Mucosa of descending colon (tissue), 3 donors: ENCODE measurements around the gene DMRT1. TPM values are rescaled to one million over a fixed set of nuclear protein-coding genes. Genes with fewer than 3 reads are reported as not detected.
A peak's percentile ranks its signal among the peaks of the same experiment; 100 is the strongest.

ENCODE experiments used
- ATAC-seq: fragments of 200-7000 bp; cut with Tn5 transposase; one replicate; pipeline ENCODE4 v1.9.1; 2020; ENCODE audit warnings: mild to moderate bottlenecking, moderate library complexity
- DNase-seq, 3 donors: peaks; one replicate each; pipeline ENCODE4 v3.0.0-alpha.2; 2020
- H3K36me3 ChIP-seq: fragments of 200-600 bp; one replicate; pipeline ENCODE4 v1.8.0; 2021; ENCODE audit warnings: low read depth, mild to moderate bottlenecking
- H3K4me1 ChIP-seq: fragments of 200-600 bp; one replicate; pipeline ENCODE4 v1.8.0; 2021; ENCODE audit warnings: low read depth, mild to moderate bottlenecking
- H3K4me3 ChIP-seq: fragments of 200-600 bp; one replicate; pipeline ENCODE4 v1.8.0; 2021; ENCODE audit warnings: mild to moderate bottlenecking
- H3K9me3 ChIP-seq: fragments of 200-600 bp; one replicate; pipeline ENCODE4 v1.8.0; 2021; ENCODE audit warnings: mild to moderate bottlenecking
- intact Hi-C, 2 donors: fragments of 100-400 bp; cut with DNase I in 1 of 2; cut with micrococcal nuclease in 1 of 2; formaldehyde crosslinking; loops; one replicate each; pipeline versions ENCODE4 v1.11.0 to v1.11.1; 2022; cut with DNase I, micrococcal nuclease
- total RNA-seq, 3 donors: library from RNA; stranded (reverse); fragmentation: NEBNext Ultra II Directional in 2 of 3; extraction: Animal tissue kit (Norgen Biotek cat#: 25700) in 2 of 3; gene quantifications; one replicate each; pipeline versions ENCODE4 v1.2.1 to v1.2.4, GENCODE V29; 2021 to 2023
- TF ChIP-seq, protein P1 (sequence below): fragments of 200-600 bp; IDR thresholded peaks from one replicate; pipeline ENCODE4 v1.8.0; 2022; ENCODE audit warnings: antibody characterized with exemption, mild to moderate bottlenecking
- donor health status: DM: no; HTN: no; CAD: no; lungs with moderate emphysema.
- donor health status: DM: no; HTN: no; CAD: no.
- donor health status: DM: no; HTN: yes; CAD: no.

Gene DMRT1
- total RNA-seq, 3 donors from 2014 or later: not detected

DNA sequence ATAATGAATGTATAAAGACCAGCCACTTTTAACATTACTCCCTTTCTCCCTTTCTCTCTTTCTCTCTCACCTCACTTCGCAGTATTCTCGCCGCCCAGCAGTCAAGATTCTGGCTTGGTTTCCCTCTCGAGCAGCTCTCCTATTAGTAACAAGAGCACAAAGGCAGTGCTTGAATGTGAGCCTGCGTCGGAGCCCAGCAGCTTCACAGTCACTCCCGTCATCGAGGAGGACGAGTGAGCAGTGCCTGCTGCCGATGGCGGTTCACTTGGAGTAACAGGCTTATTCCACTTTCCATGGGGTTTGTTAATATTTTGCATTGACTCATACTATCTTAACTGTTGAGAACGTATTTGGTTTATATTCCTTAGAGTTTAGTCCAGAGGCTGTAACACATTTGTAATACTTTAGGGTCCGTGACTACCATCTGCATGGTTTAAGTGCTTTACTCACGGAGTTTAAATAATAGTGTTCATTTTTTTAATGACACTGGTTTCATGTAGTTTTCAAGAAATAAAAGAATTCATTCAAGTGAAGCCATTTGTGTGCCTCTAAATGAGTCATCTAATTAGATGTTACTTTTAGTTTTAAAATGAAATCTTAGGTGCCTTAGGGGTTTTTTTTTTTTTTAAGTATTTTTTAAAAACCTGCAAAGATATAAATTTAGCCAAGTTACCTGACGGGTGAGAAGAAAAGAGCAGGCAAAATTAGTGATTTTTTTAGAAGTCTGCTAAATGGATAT lies 126.6 kb downstream of the DMRT1 start:
- Histone ChIP-seq H3K36me3 (no peaks in the 10 kb centered on the region), H3K4me3 (no peak overlapping the region), H3K9me3 (no peaks in the 10 kb centered on the region), H3K4me1 (peaks cover 24% of the 10 kb centered on the region)
- intact Hi-C loops: no loop called here
- TF ChIP-seq, protein P1, sequence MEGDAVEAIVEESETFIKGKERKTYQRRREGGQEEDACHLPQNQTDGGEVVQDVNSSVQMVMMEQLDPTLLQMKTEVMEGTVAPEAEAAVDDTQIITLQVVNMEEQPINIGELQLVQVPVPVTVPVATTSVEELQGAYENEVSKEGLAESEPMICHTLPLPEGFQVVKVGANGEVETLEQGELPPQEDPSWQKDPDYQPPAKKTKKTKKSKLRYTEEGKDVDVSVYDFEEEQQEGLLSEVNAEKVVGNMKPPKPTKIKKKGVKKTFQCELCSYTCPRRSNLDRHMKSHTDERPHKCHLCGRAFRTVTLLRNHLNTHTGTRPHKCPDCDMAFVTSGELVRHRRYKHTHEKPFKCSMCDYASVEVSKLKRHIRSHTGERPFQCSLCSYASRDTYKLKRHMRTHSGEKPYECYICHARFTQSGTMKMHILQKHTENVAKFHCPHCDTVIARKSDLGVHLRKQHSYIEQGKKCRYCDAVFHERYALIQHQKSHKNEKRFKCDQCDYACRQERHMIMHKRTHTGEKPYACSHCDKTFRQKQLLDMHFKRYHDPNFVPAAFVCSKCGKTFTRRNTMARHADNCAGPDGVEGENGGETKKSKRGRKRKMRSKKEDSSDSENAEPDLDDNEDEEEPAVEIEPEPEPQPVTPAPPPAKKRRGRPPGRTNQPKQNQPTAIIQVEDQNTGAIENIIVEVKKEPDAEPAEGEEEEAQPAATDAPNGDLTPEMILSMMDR: no peak
- DNase-seq (no peak), ATAC-seq (no peak)

DNA sequence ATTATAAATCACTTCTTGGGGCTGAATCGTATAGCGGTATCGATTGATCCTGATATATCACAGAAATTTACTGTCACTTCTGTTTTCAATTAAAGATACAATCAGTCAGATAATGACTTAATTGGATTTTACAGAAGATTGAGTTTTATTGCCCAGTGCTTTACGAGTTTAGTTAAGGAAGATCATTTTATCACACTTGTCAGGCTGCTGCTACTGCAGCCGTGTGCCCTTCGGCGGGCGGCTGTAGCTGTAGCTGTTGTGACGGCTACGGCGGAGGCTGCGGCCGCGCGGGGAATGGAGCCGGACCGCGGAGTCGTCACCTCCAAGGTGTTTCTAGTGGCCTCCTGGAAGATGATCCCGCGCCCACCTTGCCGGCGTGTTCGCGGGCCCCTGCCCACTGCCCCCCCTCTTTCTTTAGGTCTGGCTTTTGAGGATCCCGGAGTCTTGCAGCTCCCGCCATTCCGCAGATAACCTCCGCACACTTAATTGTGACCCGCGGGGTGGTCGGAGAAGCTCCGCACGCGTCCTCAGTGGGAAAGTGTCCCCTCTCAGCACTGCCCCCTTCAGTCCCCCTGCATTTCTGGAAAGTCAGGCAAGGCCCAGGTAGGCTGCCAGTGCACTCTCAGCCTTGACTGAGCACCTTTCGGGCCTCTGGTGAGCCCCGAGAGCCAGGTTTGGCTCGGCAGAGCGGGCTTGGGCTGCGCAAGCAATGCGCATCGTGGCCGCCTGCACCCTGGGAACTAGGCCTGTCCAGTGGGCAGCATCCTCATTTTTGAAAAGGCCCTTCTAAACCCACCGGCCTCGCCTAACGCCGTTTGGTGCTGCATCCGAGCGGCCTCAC lies 128.0 kb downstream of the DMRT1 start:
- H3K4me3 ChIP-seq: no peak overlapping the region
- no peaks in the 10 kb centered on the region for H3K36me3 ChIP-seq
- ATAC-seq (no peak), DNase-seq (no peak)
- TF ChIP-seq, protein P1: no peak
- intact Hi-C loops: no loop called here
- H3K9me3 ChIP-seq: no peaks in the 10 kb centered on the region
- peaks cover 24% of the 10 kb centered on the region for H3K4me1 ChIP-seq

DNA sequence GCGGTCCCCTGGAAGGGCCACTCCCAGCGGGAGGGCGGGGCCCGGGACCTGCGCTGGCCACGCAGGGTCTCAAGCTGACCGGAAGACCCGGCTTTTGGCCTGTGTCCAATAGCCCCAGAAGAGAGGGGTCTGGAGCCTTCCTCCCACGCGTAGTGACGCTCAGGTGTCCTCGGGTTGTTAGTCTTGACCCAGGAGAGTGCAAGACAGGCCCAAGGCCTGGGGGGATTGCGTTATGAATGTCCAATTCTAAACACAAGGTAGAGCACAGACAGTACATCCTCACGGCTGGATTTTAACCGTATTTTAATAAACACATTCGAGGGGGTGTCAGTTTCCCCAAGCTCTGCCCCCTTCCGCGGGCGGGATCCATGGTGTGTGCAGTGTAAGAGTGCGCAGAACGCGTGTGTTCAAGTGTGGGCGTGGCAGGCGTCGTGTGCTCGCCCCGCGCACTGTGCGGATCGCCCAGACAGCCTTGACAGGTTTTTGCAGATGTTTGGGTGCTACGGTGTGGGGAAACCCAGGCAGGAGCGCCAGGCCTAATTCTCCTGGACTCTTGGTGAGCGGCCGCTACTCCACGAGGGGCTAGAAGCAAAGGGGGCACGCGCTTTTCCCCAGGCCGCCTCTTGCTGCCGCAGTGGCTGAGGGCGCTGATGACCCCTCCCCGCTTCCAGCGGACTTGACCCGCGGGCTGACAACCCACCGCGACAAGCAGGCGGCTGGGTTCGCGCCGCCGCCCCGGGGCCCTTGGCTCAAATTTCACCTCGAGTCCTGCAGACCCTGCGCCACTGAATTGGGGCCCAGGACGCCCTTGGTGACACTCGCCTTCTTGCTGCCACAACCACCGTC lies 128.9 kb downstream of the DMRT1 start:
- H3K9me3 ChIP-seq: no peaks in the 10 kb centered on the region
- no peak for DNase-seq
- H3K4me3 ChIP-seq: no peak overlapping the region
- H3K4me1 ChIP-seq: peaks cover 24% of the 10 kb centered on the region
- no peak for ATAC-seq
- TF ChIP-seq, protein P1: no peak
- intact Hi-C loops: no loop called here
- no peaks in the 10 kb centered on the region for H3K36me3 ChIP-seq

DNA sequence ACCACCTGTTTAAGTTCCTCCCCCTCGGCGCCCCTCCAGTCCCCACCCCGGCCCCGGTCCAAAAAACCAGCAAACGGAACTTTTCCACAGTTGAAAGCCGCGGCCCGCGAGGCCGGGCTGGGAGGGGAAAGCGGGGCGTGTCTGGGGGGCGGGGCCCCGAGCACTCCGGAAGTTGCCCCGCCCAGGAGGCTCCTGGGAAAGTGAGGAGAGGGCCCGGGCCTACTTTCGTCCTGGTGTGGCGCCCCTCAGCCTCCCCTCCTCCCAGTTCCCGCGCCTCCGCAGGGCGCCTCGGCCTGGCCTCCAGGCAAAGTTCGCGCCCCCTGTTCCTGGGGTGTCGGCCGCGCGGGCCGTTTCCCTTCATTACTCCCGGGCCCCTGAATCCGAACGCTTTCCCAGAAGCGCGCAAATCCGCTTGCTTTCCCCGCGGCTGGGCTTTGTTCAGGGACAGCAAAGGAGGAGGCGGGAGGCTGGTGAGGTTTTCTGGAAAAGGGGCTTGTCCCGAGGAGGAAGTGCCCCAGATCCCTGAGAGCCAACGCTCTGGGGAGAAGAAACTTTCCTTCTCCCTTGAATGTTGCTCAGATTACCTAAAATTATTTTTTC lies 130.5 kb downstream of the DMRT1 start:
- TF ChIP-seq, protein P1: no peak
- DNase-seq (peak in 2 of 3 donors; percentile 60 to 70), ATAC-seq (peak; percentile 78)
- Histone ChIP-seq H3K36me3 (no peaks in the 10 kb centered on the region), H3K9me3 (no peaks in the 10 kb centered on the region), H3K4me1 (peaks cover 35% of the 10 kb centered on the region), H3K4me3 (no peak overlapping the region)
- intact Hi-C loops: no loop called here
